Liver (tissue), 9 donors: Measurements from ENCODE around the gene DYSF. TPM values are rescaled to one million over a fixed set of nuclear protein-coding genes. Genes with fewer than 3 reads are reported as not detected.
"Not testable (repeated sequence)": the region's sequence is repeated elsewhere in the genome, so short reads cannot be mapped to it uniquely, and the experiment has no call there.

Experiments
- DNase-seq: peaks from one replicate; pipeline ENCODE4 v3.0.0-alpha.2; 2017; ENCODE audit warnings: low spot score
- H3K27ac ChIP-seq, 2 donors: one replicate each; pipeline ENCODE4 v1.7.0; 2013; ENCODE audit warnings: inconsistent platforms in 2 of 2, low read length in 2 of 2, control low read depth in 1 of 2, low read depth in 1 of 2, mild to moderate bottlenecking in 1 of 2
- H3K27me3 ChIP-seq, 4 donors: one replicate each; pipeline versions ENCODE4 v1.6.1 to v1.7.0; 2013; ENCODE audit warnings: low read length in 3 of 4, inconsistent platforms in 1 of 4, mild to moderate bottlenecking in 1 of 4, moderate library complexity in 1 of 4; ENCODE audit not compliant: control insufficient read depth in 4 of 4, insufficient read depth in 4 of 4
- H3K36me3 ChIP-seq, 4 donors: one replicate each; pipeline versions ENCODE4 v1.6.1 to v1.7.0; 2013; ENCODE audit warnings: low read length in 3 of 4, mild to moderate bottlenecking in 3 of 4, low read depth in 1 of 4, moderate library complexity in 1 of 4; ENCODE audit not compliant: control insufficient read depth in 4 of 4, insufficient read depth in 3 of 4
- H3K4me1 ChIP-seq, 4 donors: one replicate each; pipeline versions ENCODE4 v1.6.1 to v1.7.0; 2013; ENCODE audit warnings: low read length in 3 of 4, mild to moderate bottlenecking in 3 of 4, moderate library complexity in 1 of 4; ENCODE audit not compliant: control insufficient read depth in 4 of 4, insufficient read depth in 4 of 4
- H3K4me3 ChIP-seq, 3 donors: one replicate each; pipeline versions ENCODE4 v1.6.1 to v1.7.0; 2013; ENCODE audit warnings: low read length in 3 of 3, control low read depth in 1 of 3, low read depth in 1 of 3, mild to moderate bottlenecking in 1 of 3
- H3K9ac ChIP-seq, 2 donors: one replicate each; pipeline ENCODE4 v1.7.0; 2013; ENCODE audit warnings: low read length in 2 of 2, mild to moderate bottlenecking in 2 of 2, moderate library complexity in 2 of 2, control low read depth in 1 of 2, low read depth in 1 of 2
- H3K9me3 ChIP-seq, 4 donors: one replicate each; pipeline versions ENCODE4 v1.6.1 to v1.7.0; 2013; ENCODE audit warnings: low read length in 3 of 4; ENCODE audit not compliant: control insufficient read depth in 4 of 4
- FOXA1 ChIP-seq: IDR thresholded peaks from 2 replicates; pipeline ENCODE4 v1.6.1; 2016; ENCODE audit warnings: antibody characterized with exemption
- FOXA2 ChIP-seq: IDR thresholded peaks from 2 replicates; pipeline ENCODE4 v1.6.1; 2016; ENCODE audit warnings: antibody characterized with exemption
- GABPA ChIP-seq, 2 donors: IDR thresholded peaks in 1 of 2; conservative IDR thresholded peaks in 1 of 2; 2 replicates each; pipeline ENCODE4 v1.6.1; 2016; ENCODE audit warnings: antibody characterized with exemption in 2 of 2, mild to moderate bottlenecking in 1 of 2, moderate library complexity in 1 of 2
- HNF4A ChIP-seq, 2 donors: conservative IDR thresholded peaks; 2 replicates each; pipeline ENCODE4 v1.6.1; 2016; ENCODE audit warnings: antibody characterized with exemption in 2 of 2, mild to moderate bottlenecking in 2 of 2
- HNF4G ChIP-seq: IDR thresholded peaks from 2 replicates; pipeline ENCODE4 v1.6.1; 2016; ENCODE audit warnings: antibody characterized with exemption
- JUND ChIP-seq, 2 donors: IDR thresholded peaks; 2 replicates each; pipeline ENCODE4 v1.6.1; 2016; ENCODE audit warnings: antibody characterized with exemption in 2 of 2
- NR2F2 ChIP-seq: IDR thresholded peaks from 2 replicates; pipeline ENCODE4 v1.6.1; 2016; ENCODE audit warnings: antibody characterized with exemption
- RAD21 ChIP-seq, 2 donors: IDR thresholded peaks; 2 replicates each; pipeline ENCODE4 v1.6.1; 2016; ENCODE audit warnings: antibody characterized with exemption in 2 of 2, mild to moderate bottlenecking in 2 of 2
- RXRA ChIP-seq, 2 donors: IDR thresholded peaks; 2 replicates each; pipeline ENCODE4 v1.6.1; 2017 to 2018; ENCODE audit warnings: antibody characterized with exemption in 2 of 2, mild to moderate bottlenecking in 1 of 2
- WGBS: extraction: QIAGEN DNeasy Blood & Tissue Kit; methylation state at CpG from one replicate; pipeline ENCODE4 v1.1.7; 2013; 5-methylcytosine and 5-hydroxymethylcytosine counted together
- polyA plus RNA-seq, 2 donors: library from polyadenylated mRNA; stranded (reverse) in 1 of 2; unstranded in 1 of 2; fragments of 200-250 nt in 1 of 2; fragments of >200 nt in 1 of 2; fragmentation: Nextera tagmentation in 1 of 2; extraction: Ambion mirVana in 1 of 2; gene quantifications; one replicate each; pipeline versions ENCODE4 v1.2.1 to v1.2.3, GENCODE V29; 2013 to 2015
- total RNA-seq, 2 donors: library from RNA; depleted of rRNA; stranded (reverse); fragments of >200 nt; gene quantifications; one replicate each; pipeline ENCODE4 v1.2.3, GENCODE V29; 2014
- TF ChIP-seq, protein P1 (sequence below): IDR thresholded peaks from 2 replicates; pipeline ENCODE4 v1.6.1; 2016; ENCODE audit warnings: antibody characterized with exemption, mild to moderate bottlenecking
- TF ChIP-seq, protein P2 (sequence below): fragments of 150-350 bp; IDR thresholded peaks from 2 replicates; pipeline ENCODE4 v1.5.1; 2017; ENCODE audit warnings: improper control_type of control experiment, low read depth, low read length; ENCODE audit not compliant: missing input control
- TF ChIP-seq, protein P3 (sequence below): IDR thresholded peaks from 2 replicates; pipeline ENCODE4 v1.6.1; 2016; ENCODE audit warnings: antibody characterized with exemption
- donor health status: healthy.
- donor health status: healthy.
- donor health status: healthy.
- donor health status: healthy.
- donor health status: healthy.

DYSF gene
- total and polyA plus RNA-seq, 4 donors: 8.5 to 20.8 (median 13.6) TPM

DNA sequence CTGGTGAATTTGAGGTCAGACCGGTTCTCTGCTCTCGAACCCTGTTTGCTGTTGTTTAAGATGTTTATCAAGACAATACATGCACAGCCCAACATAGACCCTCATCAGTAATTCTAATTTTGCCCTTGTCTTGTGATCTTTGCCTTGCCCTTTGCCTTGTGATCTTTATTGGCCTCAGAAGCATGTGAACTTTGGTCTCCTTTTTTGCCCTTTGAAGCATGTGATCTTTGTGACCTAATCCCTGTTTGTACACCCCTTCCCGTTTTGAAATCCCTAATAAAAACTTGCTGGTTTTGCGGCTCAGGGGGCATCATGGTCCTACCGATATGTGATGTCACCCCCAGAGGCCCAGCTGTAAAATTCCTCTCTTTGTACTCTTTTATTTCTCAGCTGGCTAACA is 8.2 kb upstream of the DYSF start:
- H3K4me3 ChIP-seq, H3K4me1 ChIP-seq, DNase-seq, H3K9me3 ChIP-seq, H3K27ac ChIP-seq, H3K9ac ChIP-seq, H3K27me3 ChIP-seq, H3K36me3 ChIP-seq: not testable (repeated sequence)
- 63% methylated on average over 5 of the region's 5 CpGs for WGBS
- TF ChIP-seq HNF4A (conservative IDR thresholded peaks at IDR 0.05): peak; percentile 81 to 90
- TF ChIP-seq NR2F2: peak; percentile 67
- peak; percentile 43 to 51 for TF ChIP-seq RXRA (IDR thresholded peaks at IDR 0.05)
- peak; percentile 68 for TF ChIP-seq HNF4G

DNA sequence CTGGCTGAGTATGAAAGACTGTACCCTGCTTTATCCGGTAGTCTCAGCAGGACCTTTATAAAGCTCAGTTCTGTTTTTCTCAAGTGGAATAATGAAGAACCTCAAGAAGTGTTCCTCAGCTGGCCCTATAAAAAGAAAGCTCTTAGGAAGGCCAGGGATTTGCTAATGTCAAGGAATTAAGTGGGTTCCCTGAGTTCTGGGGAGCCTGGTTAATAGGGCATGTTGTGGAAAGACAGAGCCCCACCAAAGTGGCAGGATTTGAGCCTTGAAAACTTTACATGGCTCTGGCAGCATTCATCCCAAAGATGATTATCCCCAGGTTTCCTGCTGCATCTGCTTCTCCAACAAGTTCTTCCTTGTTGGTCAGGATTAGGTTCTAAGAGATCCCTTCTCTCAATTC is 6.9 kb upstream of the DYSF start:
- TF ChIP-seq, protein P1, sequence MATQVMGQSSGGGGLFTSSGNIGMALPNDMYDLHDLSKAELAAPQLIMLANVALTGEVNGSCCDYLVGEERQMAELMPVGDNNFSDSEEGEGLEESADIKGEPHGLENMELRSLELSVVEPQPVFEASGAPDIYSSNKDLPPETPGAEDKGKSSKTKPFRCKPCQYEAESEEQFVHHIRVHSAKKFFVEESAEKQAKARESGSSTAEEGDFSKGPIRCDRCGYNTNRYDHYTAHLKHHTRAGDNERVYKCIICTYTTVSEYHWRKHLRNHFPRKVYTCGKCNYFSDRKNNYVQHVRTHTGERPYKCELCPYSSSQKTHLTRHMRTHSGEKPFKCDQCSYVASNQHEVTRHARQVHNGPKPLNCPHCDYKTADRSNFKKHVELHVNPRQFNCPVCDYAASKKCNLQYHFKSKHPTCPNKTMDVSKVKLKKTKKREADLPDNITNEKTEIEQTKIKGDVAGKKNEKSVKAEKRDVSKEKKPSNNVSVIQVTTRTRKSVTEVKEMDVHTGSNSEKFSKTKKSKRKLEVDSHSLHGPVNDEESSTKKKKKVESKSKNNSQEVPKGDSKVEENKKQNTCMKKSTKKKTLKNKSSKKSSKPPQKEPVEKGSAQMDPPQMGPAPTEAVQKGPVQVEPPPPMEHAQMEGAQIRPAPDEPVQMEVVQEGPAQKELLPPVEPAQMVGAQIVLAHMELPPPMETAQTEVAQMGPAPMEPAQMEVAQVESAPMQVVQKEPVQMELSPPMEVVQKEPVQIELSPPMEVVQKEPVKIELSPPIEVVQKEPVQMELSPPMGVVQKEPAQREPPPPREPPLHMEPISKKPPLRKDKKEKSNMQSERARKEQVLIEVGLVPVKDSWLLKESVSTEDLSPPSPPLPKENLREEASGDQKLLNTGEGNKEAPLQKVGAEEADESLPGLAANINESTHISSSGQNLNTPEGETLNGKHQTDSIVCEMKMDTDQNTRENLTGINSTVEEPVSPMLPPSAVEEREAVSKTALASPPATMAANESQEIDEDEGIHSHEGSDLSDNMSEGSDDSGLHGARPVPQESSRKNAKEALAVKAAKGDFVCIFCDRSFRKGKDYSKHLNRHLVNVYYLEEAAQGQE: no peak
- no peak for TF ChIP-seq JUND (IDR thresholded peaks at IDR 0.05)
- TF ChIP-seq, protein P2, sequence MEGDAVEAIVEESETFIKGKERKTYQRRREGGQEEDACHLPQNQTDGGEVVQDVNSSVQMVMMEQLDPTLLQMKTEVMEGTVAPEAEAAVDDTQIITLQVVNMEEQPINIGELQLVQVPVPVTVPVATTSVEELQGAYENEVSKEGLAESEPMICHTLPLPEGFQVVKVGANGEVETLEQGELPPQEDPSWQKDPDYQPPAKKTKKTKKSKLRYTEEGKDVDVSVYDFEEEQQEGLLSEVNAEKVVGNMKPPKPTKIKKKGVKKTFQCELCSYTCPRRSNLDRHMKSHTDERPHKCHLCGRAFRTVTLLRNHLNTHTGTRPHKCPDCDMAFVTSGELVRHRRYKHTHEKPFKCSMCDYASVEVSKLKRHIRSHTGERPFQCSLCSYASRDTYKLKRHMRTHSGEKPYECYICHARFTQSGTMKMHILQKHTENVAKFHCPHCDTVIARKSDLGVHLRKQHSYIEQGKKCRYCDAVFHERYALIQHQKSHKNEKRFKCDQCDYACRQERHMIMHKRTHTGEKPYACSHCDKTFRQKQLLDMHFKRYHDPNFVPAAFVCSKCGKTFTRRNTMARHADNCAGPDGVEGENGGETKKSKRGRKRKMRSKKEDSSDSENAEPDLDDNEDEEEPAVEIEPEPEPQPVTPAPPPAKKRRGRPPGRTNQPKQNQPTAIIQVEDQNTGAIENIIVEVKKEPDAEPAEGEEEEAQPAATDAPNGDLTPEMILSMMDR: no peak
- TF ChIP-seq RAD21 (IDR thresholded peaks at IDR 0.05): no peak
- TF ChIP-seq, protein P3, sequence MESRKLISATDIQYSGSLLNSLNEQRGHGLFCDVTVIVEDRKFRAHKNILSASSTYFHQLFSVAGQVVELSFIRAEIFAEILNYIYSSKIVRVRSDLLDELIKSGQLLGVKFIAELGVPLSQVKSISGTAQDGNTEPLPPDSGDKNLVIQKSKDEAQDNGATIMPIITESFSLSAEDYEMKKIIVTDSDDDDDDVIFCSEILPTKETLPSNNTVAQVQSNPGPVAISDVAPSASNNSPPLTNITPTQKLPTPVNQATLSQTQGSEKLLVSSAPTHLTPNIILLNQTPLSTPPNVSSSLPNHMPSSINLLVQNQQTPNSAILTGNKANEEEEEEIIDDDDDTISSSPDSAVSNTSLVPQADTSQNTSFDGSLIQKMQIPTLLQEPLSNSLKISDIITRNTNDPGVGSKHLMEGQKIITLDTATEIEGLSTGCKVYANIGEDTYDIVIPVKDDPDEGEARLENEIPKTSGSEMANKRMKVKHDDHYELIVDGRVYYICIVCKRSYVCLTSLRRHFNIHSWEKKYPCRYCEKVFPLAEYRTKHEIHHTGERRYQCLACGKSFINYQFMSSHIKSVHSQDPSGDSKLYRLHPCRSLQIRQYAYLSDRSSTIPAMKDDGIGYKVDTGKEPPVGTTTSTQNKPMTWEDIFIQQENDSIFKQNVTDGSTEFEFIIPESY: no peak
- no peak for TF ChIP-seq FOXA2
- no peak for TF ChIP-seq FOXA1
- TF ChIP-seq GABPA (IDR thresholded peaks at IDR 0.05 in 1 of 2, conservative IDR thresholded peaks at IDR 0.05 in 1 of 2): no peak
- no peaks in the 10 kb centered on the region for H3K36me3 ChIP-seq
- no peaks in the 10 kb centered on the region for H3K27me3 ChIP-seq
- H3K4me3 ChIP-seq: no peak overlapping the region
- 98% methylated on average over 1 of the region's 1 CpG for WGBS
- DNase-seq: no peak
- H3K9ac ChIP-seq: no peak overlapping the region
- peaks cover 0 to 2% (median 0%) of the 10 kb centered on the region in 4 donors for H3K4me1 ChIP-seq
- H3K9me3 ChIP-seq: no peaks in the 10 kb centered on the region
- H3K27ac ChIP-seq: no peak overlapping the region
